Mesothelial cell of epicardium (in vitro differentiated cells): ENCODE results near the gene TESK2. TPM values are rescaled to one million over a fixed set of nuclear protein-coding genes. Genes with fewer than 3 reads are reported as not detected.

Experiments used
- DNase-seq, 2 experiments: peaks; one replicate each; pipeline ENCODE4 v3.0.0; 2021; ENCODE audit warnings: low spot score in 2 of 2; ENCODE audit not compliant: unreplicated experiment in 2 of 2
- H3K27ac Mint-ChIP-seq: 2 replicates; pipeline ENCODE4 v1.8.0; 2021; ENCODE audit warnings: mixed read lengths
- H3K27me3 Mint-ChIP-seq: 2 replicates; pipeline ENCODE4 v1.8.0; 2021; ENCODE audit warnings: low read depth, mixed read lengths
- H3K36me3 Mint-ChIP-seq: 2 replicates; pipeline ENCODE4 v1.8.0; 2021; ENCODE audit warnings: mixed read lengths
- H3K4me1 Mint-ChIP-seq: 2 replicates; pipeline ENCODE4 v1.8.0; 2021; ENCODE audit warnings: mixed read lengths
- H3K4me3 Mint-ChIP-seq: 2 replicates; pipeline ENCODE4 v1.8.0; 2021; ENCODE audit warnings: mild to moderate bottlenecking, moderate library complexity, mixed read lengths
- H3K9me3 Mint-ChIP-seq: 2 replicates; pipeline ENCODE4 v1.8.0; 2021; ENCODE audit warnings: mixed read lengths
- total RNA-seq: library from RNA; stranded (reverse); gene quantifications from 3 replicates; pipeline ENCODE4 v1.2.1, GENCODE V29; 2021
- TF ChIP-seq, protein P1 (sequence below): fragments of 200-600 bp; sonication (generic); IDR thresholded peaks from one replicate; pipeline ENCODE4 v1.5.0; 2021; ENCODE audit warnings: antibody characterized with exemption; ENCODE audit not compliant: unreplicated experiment

The TESK2 gene, protein sequence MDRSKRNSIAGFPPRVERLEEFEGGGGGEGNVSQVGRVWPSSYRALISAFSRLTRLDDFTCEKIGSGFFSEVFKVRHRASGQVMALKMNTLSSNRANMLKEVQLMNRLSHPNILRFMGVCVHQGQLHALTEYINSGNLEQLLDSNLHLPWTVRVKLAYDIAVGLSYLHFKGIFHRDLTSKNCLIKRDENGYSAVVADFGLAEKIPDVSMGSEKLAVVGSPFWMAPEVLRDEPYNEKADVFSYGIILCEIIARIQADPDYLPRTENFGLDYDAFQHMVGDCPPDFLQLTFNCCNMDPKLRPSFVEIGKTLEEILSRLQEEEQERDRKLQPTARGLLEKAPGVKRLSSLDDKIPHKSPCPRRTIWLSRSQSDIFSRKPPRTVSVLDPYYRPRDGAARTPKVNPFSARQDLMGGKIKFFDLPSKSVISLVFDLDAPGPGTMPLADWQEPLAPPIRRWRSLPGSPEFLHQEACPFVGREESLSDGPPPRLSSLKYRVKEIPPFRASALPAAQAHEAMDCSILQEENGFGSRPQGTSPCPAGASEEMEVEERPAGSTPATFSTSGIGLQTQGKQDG
- total RNA-seq, result 4.3 to 4.9 TPM (median 4.3 TPM) in 3 replicates

DNA sequence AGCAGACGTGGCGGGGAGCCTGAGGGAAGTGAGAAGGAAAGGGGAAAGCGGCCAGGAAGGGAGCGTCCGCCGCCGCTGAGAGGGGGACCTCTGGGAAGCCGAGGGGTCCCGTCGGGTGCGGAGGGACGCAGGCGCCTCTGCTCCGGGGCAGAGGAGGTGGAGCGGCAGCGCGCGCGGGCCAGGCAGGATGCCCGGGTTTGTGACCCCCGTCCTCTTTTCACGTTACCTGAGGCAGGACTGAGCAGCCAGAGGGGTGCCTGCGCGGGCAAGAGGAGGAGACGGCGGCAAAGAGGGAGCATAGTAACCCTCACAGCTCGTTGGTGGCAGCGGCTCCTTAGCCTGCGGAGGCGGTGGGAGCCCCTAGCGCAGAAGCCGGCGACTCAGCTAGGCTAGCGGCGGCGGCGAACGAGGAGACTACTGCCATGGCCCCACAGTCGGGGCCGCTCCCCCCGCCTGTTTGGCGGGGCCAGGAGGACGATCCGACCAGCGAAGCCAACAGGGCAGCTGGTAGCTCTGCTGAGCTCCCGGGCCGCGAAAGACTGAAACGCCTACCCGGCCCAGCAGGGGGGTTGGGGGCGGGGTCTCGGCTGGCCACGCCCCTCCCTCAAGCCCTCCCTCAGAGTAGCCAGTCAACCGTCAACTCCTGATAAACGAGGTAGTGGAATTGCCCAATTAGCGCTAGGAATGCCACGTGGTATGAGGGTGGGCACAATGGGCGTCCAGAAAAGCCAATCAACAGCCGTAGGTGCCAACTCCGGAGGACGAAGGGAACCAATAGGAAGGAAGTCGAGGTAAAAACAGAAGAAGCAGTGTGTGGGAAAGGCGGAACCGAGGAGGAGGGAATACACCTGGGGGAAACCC is at the start of gene TESK2:
Gene TESK2, minus strand, starts transcription at position 538 of the 861 bp plus-strand sequence. CDS start 33,378 bp downstream, outside the sequence.
- peaks cover 11% of the 10 kb centered on the region for H3K27me3 Mint-ChIP-seq
- no peaks in the 10 kb centered on the region for H3K36me3 Mint-ChIP-seq
- no peaks in the 10 kb centered on the region for H3K4me1 Mint-ChIP-seq
- H3K27ac Mint-ChIP-seq, result no peak within 1 kb of the TSS
- TF ChIP-seq, protein P1, sequence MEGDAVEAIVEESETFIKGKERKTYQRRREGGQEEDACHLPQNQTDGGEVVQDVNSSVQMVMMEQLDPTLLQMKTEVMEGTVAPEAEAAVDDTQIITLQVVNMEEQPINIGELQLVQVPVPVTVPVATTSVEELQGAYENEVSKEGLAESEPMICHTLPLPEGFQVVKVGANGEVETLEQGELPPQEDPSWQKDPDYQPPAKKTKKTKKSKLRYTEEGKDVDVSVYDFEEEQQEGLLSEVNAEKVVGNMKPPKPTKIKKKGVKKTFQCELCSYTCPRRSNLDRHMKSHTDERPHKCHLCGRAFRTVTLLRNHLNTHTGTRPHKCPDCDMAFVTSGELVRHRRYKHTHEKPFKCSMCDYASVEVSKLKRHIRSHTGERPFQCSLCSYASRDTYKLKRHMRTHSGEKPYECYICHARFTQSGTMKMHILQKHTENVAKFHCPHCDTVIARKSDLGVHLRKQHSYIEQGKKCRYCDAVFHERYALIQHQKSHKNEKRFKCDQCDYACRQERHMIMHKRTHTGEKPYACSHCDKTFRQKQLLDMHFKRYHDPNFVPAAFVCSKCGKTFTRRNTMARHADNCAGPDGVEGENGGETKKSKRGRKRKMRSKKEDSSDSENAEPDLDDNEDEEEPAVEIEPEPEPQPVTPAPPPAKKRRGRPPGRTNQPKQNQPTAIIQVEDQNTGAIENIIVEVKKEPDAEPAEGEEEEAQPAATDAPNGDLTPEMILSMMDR, result no peak
- peak; percentile 85 to 96 for DNase-seq
- H3K9me3 Mint-ChIP-seq, result no peaks in the 10 kb centered on the region
- no peak within 1 kb of the TSS for H3K4me3 Mint-ChIP-seq

DNA sequence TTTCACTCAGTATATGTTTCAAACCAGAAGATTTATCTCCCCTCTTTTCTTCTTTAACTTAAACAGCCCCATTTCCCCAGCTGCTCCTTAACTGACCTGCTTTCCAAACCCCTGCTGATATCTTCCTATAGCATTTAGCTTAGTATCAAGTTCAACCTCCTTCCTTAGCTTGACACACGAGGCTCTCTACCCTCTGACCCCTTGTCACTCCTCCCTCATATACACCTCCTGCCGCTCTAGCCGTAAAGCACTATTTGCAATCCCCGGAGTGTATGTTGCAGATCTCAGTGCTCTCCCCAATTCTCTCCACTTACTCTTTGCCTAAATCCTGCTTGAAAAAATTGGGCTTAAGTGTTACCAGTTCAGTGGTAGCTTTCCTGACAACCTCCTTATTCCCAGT is 45.9 kb upstream of the TESK2 start:
- H3K27ac Mint-ChIP-seq, result no peak overlapping the region

DNA sequence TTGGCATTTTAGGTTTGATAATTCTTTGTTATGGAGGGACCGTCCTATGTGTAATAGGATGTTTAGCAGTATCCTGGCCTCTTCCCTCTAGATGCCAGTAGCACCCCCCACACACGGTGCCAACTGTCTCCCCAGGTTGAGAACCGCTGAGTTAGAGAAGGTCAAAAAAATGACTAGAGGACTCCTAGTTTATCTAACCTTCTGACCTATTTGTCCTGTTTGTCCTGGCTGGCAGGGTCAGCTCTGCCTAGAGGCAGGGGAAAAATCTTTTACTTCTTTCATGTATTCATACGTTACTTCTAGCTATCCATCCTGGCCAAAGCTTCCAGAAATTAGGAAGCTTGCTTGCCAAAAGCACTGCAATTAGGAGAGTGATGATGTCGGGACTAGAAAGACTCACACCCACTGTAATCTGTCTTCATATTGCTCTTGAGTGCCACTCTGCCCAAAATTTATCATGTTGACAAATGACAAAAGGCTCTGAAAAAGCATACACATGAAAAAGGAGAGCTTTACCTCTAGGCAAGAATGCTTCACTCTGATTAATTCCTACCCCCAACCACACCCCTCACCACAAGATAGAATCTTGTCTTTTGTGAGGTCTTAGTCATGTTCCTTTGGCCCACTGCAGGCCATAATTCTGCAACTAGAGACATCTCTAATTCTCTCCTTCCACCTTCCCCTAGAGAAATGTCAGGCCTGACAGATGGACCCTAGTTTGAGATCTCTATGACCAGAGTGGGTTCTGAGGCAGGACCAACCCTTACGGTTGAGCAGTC is 45.2 kb upstream of the TESK2 start:
- H3K27ac Mint-ChIP-seq, result no peak overlapping the region
- H3K27me3 Mint-ChIP-seq, result peaks cover 78% of the 10 kb centered on the region
- H3K4me3 Mint-ChIP-seq, result no peak overlapping the region
- H3K36me3 Mint-ChIP-seq, result no peaks in the 10 kb centered on the region
- no peaks in the 10 kb centered on the region for H3K9me3 Mint-ChIP-seq
- TF ChIP-seq, protein P1, result no peak
- DNase-seq, result no peak
- H3K4me1 Mint-ChIP-seq, result peaks cover 12% of the 10 kb centered on the region

More for the DNA sequence above, 45.9 kb upstream of the TESK2 start:
- H3K9me3 Mint-ChIP-seq, result no peaks in the 10 kb centered on the region
- H3K36me3 Mint-ChIP-seq, result no peaks in the 10 kb centered on the region
- TF ChIP-seq, protein P1, result no peak
- H3K4me1 Mint-ChIP-seq, result peaks cover 12% of the 10 kb centered on the region
- H3K27me3 Mint-ChIP-seq, result peaks cover 76% of the 10 kb centered on the region
- DNase-seq, result no peak
- H3K4me3 Mint-ChIP-seq, result no peak overlapping the region

DNA sequence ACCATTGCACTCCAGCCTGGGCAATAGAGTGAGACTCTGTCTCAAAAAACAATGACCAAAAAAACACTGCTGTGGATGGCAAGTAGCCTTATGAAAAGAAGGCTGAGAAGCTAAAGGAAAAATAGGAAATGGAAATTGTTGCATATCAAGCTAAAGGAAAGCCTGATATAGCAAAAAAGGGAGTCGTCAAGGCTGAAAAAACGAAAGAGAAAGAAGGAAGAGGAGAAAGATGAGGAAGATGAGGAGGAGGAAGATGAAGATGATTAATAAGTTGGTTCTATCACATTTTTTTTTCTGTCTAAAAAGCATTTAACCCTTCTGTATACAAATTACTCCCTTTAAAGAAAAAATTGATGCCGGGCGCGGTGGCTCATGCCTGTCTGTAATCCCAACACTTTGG is 40.9 kb upstream of the TESK2 start:
- DNase-seq, result no peak
- no peak overlapping the region for H3K27ac Mint-ChIP-seq
- H3K36me3 Mint-ChIP-seq, result no peaks in the 10 kb centered on the region
- H3K4me1 Mint-ChIP-seq, result peaks cover 7% of the 10 kb centered on the region
- TF ChIP-seq, protein P1, result no peak
- H3K4me3 Mint-ChIP-seq, result no peak overlapping the region
- H3K27me3 Mint-ChIP-seq, result peaks cover 68% of the 10 kb centered on the region
- no peaks in the 10 kb centered on the region for H3K9me3 Mint-ChIP-seq

DNA sequence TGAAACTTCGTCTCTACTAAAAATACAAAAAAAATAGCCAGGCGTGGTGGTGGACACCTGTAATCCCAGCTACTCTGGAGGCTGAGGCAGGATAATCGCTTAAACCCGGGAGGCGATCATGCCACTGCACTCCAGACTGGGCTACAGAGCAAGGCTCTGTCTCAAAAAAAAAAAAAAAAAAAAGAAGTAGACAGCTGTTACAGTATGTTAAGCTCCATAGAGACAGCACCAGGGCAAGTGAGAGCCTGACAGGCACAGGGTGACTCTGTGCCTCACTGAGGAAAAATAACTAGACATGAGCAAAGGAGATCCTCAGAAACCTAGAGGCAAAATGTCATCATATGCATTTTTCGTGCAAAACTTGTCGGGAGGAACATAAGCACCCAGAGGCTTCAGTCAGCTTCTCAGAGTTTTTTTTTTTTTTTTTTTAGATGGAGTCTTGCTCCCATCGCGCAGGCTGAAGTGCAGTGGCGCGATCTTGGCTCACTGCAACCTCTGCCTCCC is 39.7 kb upstream of the TESK2 start:
- Mint-ChIP-seq H3K36me3 (no peaks in the 10 kb centered on the region), H3K27ac (no peak overlapping the region), H3K27me3 (peaks cover 66% of the 10 kb centered on the region), H3K9me3 (no peaks in the 10 kb centered on the region), H3K4me3 (no peak overlapping the region), H3K4me1 (peaks cover 7% of the 10 kb centered on the region)
- no peak for DNase-seq
- TF ChIP-seq, protein P1, result no peak
